ENCODE measurements around the gene AMBRA1.

DNA sequence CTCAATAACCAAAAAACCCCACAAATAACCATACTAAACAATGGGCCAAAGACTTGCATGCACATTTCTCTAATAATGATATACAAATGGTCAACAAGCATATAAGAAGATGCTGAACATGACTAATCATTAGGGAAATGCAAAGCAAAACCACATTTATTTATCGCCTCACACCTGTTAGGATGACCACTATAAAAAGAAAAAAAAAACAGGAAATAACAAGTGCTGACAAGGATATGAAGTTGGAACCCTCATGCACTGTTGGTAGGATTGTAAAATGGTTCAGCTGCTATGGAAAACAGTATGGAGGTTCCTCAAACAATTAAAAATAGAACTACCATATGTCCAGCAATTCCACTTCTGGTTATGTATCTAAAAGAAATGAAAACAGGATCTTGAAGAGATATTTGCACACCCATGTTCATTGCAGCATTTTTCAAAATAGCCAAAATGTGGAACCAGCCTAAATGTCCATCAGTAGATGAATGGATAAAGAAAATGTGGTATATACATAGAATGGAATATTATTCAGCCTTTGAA is 66.2 kb downstream of the AMBRA1 start:
- TF ChIP-seq, protein P1, sequence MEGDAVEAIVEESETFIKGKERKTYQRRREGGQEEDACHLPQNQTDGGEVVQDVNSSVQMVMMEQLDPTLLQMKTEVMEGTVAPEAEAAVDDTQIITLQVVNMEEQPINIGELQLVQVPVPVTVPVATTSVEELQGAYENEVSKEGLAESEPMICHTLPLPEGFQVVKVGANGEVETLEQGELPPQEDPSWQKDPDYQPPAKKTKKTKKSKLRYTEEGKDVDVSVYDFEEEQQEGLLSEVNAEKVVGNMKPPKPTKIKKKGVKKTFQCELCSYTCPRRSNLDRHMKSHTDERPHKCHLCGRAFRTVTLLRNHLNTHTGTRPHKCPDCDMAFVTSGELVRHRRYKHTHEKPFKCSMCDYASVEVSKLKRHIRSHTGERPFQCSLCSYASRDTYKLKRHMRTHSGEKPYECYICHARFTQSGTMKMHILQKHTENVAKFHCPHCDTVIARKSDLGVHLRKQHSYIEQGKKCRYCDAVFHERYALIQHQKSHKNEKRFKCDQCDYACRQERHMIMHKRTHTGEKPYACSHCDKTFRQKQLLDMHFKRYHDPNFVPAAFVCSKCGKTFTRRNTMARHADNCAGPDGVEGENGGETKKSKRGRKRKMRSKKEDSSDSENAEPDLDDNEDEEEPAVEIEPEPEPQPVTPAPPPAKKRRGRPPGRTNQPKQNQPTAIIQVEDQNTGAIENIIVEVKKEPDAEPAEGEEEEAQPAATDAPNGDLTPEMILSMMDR (IDR thresholded peaks at IDR 0.05; ENCODE audit: poor library complexity, severe bottlenecking), result no peak
- no peak for TF ChIP-seq POLR2AphosphoS5 (IDR thresholded peaks at IDR 0.05)
- TF ChIP-seq, protein P2, sequence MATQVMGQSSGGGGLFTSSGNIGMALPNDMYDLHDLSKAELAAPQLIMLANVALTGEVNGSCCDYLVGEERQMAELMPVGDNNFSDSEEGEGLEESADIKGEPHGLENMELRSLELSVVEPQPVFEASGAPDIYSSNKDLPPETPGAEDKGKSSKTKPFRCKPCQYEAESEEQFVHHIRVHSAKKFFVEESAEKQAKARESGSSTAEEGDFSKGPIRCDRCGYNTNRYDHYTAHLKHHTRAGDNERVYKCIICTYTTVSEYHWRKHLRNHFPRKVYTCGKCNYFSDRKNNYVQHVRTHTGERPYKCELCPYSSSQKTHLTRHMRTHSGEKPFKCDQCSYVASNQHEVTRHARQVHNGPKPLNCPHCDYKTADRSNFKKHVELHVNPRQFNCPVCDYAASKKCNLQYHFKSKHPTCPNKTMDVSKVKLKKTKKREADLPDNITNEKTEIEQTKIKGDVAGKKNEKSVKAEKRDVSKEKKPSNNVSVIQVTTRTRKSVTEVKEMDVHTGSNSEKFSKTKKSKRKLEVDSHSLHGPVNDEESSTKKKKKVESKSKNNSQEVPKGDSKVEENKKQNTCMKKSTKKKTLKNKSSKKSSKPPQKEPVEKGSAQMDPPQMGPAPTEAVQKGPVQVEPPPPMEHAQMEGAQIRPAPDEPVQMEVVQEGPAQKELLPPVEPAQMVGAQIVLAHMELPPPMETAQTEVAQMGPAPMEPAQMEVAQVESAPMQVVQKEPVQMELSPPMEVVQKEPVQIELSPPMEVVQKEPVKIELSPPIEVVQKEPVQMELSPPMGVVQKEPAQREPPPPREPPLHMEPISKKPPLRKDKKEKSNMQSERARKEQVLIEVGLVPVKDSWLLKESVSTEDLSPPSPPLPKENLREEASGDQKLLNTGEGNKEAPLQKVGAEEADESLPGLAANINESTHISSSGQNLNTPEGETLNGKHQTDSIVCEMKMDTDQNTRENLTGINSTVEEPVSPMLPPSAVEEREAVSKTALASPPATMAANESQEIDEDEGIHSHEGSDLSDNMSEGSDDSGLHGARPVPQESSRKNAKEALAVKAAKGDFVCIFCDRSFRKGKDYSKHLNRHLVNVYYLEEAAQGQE (IDR thresholded peaks at IDR 0.05; ENCODE audit: borderline replicate concordance), result no peak
- no peak for TF ChIP-seq EP300 (conservative IDR thresholded peaks at IDR 0.05; ENCODE audit: poor library complexity, severe bottlenecking)
- no peak for TF ChIP-seq RAD21 (conservative IDR thresholded peaks at IDR 0.05)
- no peak for TF ChIP-seq TAF1 (IDR thresholded peaks at IDR 0.05; ENCODE audit: low read depth)
- TF ChIP-seq EZH2 (IDR thresholded peaks at IDR 0.05; ENCODE audit: borderline replicate concordance, insufficient read depth, low read length, poor library complexity, severe bottlenecking), result no peak
- no peak for TF ChIP-seq MXI1 (conservative IDR thresholded peaks at IDR 0.05; ENCODE audit: poor library complexity, severe bottlenecking)

Measured in neural cell (in vitro differentiated cells).